ENCODE measurements around the gene SPAG16.

- no peak for TF ChIP-seq ISL1 (CRISPR knock-in tag; IDR thresholded peaks at IDR 0.05)
- TF ChIP-seq, protein P1, sequence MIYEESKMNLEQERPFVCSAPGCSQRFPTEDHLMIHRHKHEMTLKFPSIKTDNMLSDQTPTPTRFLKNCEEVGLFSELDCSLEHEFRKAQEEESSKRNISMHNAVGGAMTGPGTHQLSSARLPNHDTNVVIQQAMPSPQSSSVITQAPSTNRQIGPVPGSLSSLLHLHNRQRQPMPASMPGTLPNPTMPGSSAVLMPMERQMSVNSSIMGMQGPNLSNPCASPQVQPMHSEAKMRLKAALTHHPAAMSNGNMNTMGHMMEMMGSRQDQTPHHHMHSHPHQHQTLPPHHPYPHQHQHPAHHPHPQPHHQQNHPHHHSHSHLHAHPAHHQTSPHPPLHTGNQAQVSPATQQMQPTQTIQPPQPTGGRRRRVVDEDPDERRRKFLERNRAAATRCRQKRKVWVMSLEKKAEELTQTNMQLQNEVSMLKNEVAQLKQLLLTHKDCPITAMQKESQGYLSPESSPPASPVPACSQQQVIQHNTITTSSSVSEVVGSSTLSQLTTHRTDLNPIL (CRISPR knock-in tag; IDR thresholded peaks at IDR 0.05; ENCODE audit: low read depth), result no peak
- no peak for TF ChIP-seq ESRRG (CRISPR knock-in tag; IDR thresholded peaks at IDR 0.05)
- TF ChIP-seq ARNTL (CRISPR knock-in tag; IDR thresholded peaks at IDR 0.05; ENCODE audit: borderline replicate concordance, low read depth), result no peak
- TF ChIP-seq TOX (CRISPR knock-in tag; IDR thresholded peaks at IDR 0.05; ENCODE audit: borderline replicate concordance), result no peak
- TF ChIP-seq ZNF8 (CRISPR knock-in tag; IDR thresholded peaks at IDR 0.05), result no peak
- no peak for TF ChIP-seq ZC3H10 (CRISPR knock-in tag; IDR thresholded peaks at IDR 0.05)
- TF ChIP-seq PATZ1 (CRISPR knock-in tag; IDR thresholded peaks at IDR 0.05; ENCODE audit: borderline replicate concordance), result no peak
- TF ChIP-seq ZNF565 (CRISPR knock-in tag; conservative IDR thresholded peaks at IDR 0.05; ENCODE audit: low read depth), result no peak
- TF ChIP-seq, protein P2, sequence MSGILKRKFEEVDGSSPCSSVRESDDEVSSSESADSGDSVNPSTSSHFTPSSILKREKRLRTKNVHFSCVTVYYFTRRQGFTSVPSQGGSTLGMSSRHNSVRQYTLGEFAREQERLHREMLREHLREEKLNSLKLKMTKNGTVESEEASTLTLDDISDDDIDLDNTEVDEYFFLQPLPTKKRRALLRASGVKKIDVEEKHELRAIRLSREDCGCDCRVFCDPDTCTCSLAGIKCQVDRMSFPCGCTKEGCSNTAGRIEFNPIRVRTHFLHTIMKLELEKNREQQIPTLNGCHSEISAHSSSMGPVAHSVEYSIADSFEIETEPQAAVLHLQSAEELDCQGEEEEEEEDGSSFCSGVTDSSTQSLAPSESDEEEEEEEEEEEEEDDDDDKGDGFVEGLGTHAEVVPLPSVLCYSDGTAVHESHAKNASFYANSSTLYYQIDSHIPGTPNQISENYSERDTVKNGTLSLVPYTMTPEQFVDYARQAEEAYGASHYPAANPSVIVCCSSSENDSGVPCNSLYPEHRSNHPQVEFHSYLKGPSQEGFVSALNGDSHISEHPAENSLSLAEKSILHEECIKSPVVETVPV (CRISPR knock-in tag; IDR thresholded peaks at IDR 0.05), result no peak
- no peak for TF ChIP-seq SNAI2 (CRISPR knock-in tag; IDR thresholded peaks at IDR 0.05)
- TF ChIP-seq BACH2 (CRISPR knock-in tag; IDR thresholded peaks at IDR 0.05; ENCODE audit: borderline replicate concordance), result no peak
- peak; percentile 38; the same call in 1 of the 2 replicates for TF ChIP-seq TCF4 (CRISPR knock-in tag; IDR thresholded peaks at IDR 0.05; ENCODE audit: borderline replicate concordance)
Measured at GRCh38 chr2:213806125-213806726, 522.0 kb downstream of the SPAG16 start.
